ENCODE results near the gene C1orf50. TPM values are rescaled to one million over a fixed set of nuclear protein-coding genes. Genes with fewer than 3 reads are reported as not detected.

Gene C1orf50
- total and polyA plus RNA-seq, 7 donors, result 2.2 to 6.9 (median 3.5) TPM

GRCh38 chr1:42736571-42737200 lies 30.4 kb upstream of the C1orf50 start:
- H3K27me3 ChIP-seq, result no peaks in the 10 kb centered on the region
- DNase-seq, result no peak
- no peaks in the 10 kb centered on the region for H3K36me3 ChIP-seq
- no peak overlapping the region for H3K27ac ChIP-seq
- no peaks in the 10 kb centered on the region for H3K9me3 ChIP-seq
- intact Hi-C loops (cut with DNase I), result no loop called here
- 83 to 95% methylated on average over 8 of the region's 8 CpGs for WGBS, 2 donors
- no peak overlapping the region for H3K4me3 ChIP-seq
- TF ChIP-seq POLR2AphosphoS5 (IDR thresholded peaks at IDR 0.05), result no peak
- TF ChIP-seq POLR2A (IDR thresholded peaks at IDR 0.05), result no peak
- TF ChIP-seq CTCF (IDR thresholded peaks at IDR 0.05), result no peak
- TF ChIP-seq EP300 (IDR thresholded peaks at IDR 0.05), result no peak
- no peaks in the 10 kb centered on the region for H3K4me1 ChIP-seq

- no peaks in the 10 kb centered on the region for H3K4me1 ChIP-seq
- no peak for DNase-seq
- no peak overlapping the region for H3K4me3 ChIP-seq
- no peaks in the 10 kb centered on the region for H3K36me3 ChIP-seq
- no peak overlapping the region for H3K27ac ChIP-seq
- 23 to 31% methylated on average over 5 of the region's 5 CpGs for WGBS, 2 donors
- H3K9me3 ChIP-seq, result no peaks in the 10 kb centered on the region
- TF ChIP-seq CTCF (IDR thresholded peaks at IDR 0.05) (no peak), EP300 (IDR thresholded peaks at IDR 0.05) (no peak), POLR2AphosphoS5 (IDR thresholded peaks at IDR 0.05) (no peak), POLR2A (IDR thresholded peaks at IDR 0.05) (no peak)
- intact Hi-C loops (cut with DNase I), result no loop called here
- no peaks in the 10 kb centered on the region for H3K27me3 ChIP-seq
These were observed 29.8 kb upstream of the C1orf50 start for GRCh38 chr1:42737257-42737656.

GRCh38 chr1:42737986-42738677 lies 28.9 kb upstream of the C1orf50 start:
- TF ChIP-seq POLR2A (IDR thresholded peaks at IDR 0.05), result no peak
- TF ChIP-seq CTCF (IDR thresholded peaks at IDR 0.05), result no peak
- TF ChIP-seq EP300 (IDR thresholded peaks at IDR 0.05), result no peak
- no peak for TF ChIP-seq POLR2AphosphoS5 (IDR thresholded peaks at IDR 0.05)
- no peaks in the 10 kb centered on the region for H3K27me3 ChIP-seq
- no peak for DNase-seq
- H3K36me3 ChIP-seq, result no peaks in the 10 kb centered on the region
- H3K4me3 ChIP-seq, result no peak overlapping the region
- H3K27ac ChIP-seq, result no peak overlapping the region
- intact Hi-C loops (cut with DNase I), result no loop called here
- 92 to 93% methylated on average over 21 of the region's 21 CpGs for WGBS, 2 donors
- no peaks in the 10 kb centered on the region for H3K9me3 ChIP-seq
- no peaks in the 10 kb centered on the region for H3K4me1 ChIP-seq

- no peaks in the 10 kb centered on the region for H3K36me3 ChIP-seq
- TF ChIP-seq POLR2AphosphoS5 (IDR thresholded peaks at IDR 0.05), result no peak
- TF ChIP-seq CTCF (IDR thresholded peaks at IDR 0.05), result no peak
- TF ChIP-seq POLR2A (IDR thresholded peaks at IDR 0.05), result no peak
- no peak for TF ChIP-seq EP300 (IDR thresholded peaks at IDR 0.05)
- no peak for DNase-seq
- no peaks in the 10 kb centered on the region for H3K27me3 ChIP-seq
- H3K4me1 ChIP-seq, result no peaks in the 10 kb centered on the region
- H3K9me3 ChIP-seq, result no peaks in the 10 kb centered on the region
- no peak overlapping the region for H3K27ac ChIP-seq
- no peak overlapping the region for H3K4me3 ChIP-seq
- WGBS, 2 donors, result 87 to 93% methylated on average over 8 of the region's 8 CpGs
- intact Hi-C loops (cut with DNase I), result no loop called here
These were observed 28.3 kb upstream of the C1orf50 start for GRCh38 chr1:42738678-42739226.

All from sigmoid colon (tissue), 7 donors.